Occipital lobe (tissue), 2 donors: Measurements from ENCODE around the gene CCN6. TPM values are rescaled to one million over a fixed set of nuclear protein-coding genes. Genes with fewer than 3 reads are reported as not detected.
"Not testable (repeated sequence)": the region's sequence is repeated elsewhere in the genome, so short reads cannot be mapped to it uniquely, and the experiment has no call there.

Experiments
- DNase-seq: peaks from one replicate; lab custom pipeline; 2025; lab: John Stamatoyannopoulos, UW
- total RNA-seq: library from RNA; depleted of rRNA; stranded (reverse); fragments of >200 nt; gene quantifications from one replicate; pipeline ENCODE4 v1.2.3, GENCODE V29; 2014

Gene CCN6
- total RNA-seq, 1 donor from 2014 or later, result not detected

DNA sequence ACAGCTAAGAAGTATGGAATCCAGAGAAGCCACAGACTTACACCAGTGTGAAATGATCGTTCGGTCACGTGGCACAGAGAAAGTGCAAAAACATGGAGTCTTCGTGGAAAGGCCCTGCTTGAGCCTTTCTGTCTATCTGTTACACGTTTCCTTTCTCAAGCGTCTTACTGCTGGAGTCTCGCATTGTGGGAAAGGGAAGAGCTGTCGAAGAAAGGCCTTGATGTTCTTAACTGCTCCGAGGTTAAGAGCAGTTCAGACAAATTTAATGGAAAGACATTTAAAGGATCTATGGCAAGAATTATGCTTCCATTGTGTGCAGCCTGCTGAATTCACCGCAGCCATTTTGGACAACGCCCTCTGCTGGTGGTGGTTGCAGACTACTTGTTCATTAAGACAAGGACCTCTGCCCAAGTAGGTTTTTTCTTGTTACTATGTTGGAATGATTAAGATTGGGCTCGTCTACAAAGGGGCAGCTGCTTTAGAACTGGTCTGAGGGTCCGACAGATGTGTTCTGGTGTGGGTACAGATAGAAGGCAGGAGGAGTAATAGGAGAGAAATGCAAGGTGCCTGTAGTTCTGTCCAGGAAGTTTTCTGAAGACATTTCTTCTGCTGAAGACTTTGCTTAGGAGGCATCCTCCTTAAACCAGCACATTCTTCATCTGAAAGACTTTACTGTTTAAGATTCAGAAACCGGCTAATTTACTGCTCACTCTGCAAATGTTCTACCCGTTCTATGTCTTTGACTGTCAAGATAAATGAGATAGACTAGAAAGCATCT is 24.7 kb upstream of the CCN6 start:
- no peak for DNase-seq

GRCh38 chr6:112030206-112030960 is 23.5 kb upstream of the CCN6 start:
- no peak for DNase-seq

- DNase-seq, result no peak
These were observed 22.8 kb upstream of the CCN6 start for GRCh38 chr6:112030961-112031660.

DNA sequence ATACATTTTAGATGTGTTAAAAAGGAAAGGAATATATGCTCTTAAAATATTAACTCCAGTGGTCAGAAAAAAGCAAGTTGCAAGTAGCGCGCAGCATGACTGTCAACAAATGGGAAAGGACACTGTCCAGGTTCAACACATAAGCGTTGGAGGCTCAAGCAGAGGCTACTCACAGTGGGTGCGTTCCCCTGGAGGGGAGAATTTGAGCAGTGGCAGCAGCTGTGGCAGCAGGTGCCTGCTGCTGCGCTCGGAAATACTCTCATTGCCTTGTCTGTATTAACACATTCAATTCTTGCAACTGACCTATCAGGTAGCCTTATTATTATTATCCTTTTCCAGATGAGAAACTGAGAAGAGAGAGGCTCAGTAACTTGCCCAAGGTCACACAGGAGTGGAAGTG is 21.9 kb upstream of the CCN6 start:
- no peak for DNase-seq

- DNase-seq, result no peak
These were observed 21.2 kb upstream of the CCN6 start for GRCh38 chr6:112032728-112033127.

GRCh38 chr6:112033791-112034615 is 19.9 kb upstream of the CCN6 start:
- no peak for DNase-seq

- no peak for DNase-seq
These were observed 19.3 kb upstream of the CCN6 start for GRCh38 chr6:112034616-112034995.

- DNase-seq, result no peak
These were observed 17.7 kb upstream of the CCN6 start for GRCh38 chr6:112036088-112036637.

DNA sequence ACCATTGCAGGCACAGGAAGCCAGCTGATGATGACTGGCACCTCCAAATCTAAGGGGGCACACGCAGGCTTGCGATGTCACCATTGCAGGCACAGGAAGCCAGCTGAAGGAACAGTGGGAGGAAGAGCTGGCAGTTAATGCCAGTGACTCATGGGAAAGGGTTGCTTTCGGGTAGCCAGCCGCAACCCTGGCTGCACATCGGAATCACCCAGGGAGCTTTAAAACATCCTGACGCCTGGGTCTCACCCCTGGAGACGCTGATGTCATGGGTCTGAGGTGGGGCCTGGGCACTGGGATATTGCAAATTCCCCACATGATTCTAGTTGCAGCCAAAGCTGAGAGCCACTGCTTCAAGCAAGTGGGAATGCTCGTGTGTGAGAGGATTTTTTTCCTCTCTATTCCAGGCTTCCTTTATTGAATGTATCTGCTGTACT is 16.1 kb upstream of the CCN6 start:
- DNase-seq, result peak; percentile 33

DNA sequence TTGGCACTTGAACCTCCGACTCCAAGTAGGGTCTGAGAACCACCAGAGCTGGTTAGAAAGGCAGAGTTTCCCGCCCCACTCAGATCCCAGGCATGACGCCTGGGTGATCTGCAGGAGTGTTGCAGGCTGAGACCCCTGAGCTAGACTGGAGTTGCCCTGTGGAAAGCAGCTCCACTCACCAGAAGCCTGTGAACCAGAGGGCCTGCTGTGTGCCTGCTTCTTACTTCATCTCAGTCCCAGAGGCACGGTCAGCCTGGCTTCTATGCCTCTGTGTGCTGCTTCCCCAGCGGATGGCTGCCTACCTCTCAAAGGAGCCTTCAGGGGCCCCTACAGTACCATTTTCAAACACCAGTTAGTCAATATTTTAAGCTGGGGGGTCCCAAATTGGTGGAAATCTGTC is 15.6 kb upstream of the CCN6 start:
- DNase-seq, result no peak

GRCh38 chr6:112038756-112039430 is 15.0 kb upstream of the CCN6 start:
- DNase-seq, result no peak

GRCh38 chr6:112039431-112039770 is 14.5 kb upstream of the CCN6 start:
- no peak for DNase-seq

DNA sequence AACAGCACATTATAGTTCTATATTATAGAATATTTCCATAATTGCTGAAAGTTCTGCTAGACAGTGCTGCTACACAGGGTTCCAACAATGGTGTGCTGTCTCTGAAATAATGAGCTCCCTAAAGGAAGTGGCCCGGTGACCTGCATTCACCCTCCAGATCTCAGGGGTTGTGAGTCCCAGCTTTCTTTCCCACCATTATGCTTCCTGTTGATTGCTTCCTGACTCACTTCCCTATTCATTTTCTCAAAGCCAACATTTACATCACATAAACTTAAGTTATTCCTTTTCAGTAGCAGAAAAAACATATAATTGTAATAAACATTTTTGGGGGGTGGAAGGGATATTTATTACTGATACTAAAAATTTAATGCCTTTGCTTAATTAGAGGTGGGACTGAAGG is 12.9 kb upstream of the CCN6 start:
- DNase-seq, result no peak

GRCh38 chr6:112041535-112041934 is 12.4 kb upstream of the CCN6 start:
- no peak for DNase-seq

GRCh38 chr6:112043032-112044007 is 10.6 kb upstream of the CCN6 start:
- DNase-seq, result peak; percentile 84

DNA sequence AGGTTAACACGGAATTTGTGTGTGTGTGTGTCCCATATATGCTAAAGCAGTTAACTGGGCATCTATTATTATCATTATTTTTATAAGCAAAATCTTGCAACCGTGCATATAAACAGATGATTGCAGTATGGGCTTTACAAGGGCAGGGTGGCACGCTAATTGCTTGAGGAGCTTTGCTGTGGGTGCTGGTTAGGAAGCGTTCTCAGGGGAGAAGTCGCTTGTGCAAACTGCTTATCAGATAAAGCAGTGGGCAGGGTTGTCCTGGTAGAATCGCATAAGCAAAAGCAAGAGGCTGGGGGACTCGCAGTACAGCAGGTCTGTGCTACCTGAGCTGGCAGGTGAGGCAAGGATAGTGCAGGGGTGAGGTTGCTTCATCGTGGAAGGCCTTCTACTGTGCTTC is 9.7 kb upstream of the CCN6 start:
- no peak for DNase-seq

DNA sequence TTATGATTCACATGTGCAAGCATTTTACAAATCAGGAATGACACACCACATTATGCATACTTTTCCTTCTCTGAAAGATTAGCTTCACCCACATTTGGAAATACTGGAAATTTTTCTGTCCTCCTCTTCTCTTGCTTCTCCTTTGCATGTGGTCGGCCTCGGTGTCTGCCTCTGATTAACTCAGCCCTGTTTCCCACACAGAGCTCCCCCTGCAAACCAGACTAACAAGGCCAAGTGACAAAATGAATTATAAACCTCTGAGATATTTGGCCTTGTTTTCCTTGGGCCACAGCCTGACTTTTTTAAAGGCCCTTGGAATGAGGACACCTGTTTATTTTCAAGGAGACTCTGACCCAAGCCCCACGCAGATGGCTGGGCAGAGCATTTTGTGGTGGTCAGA is 9.0 kb upstream of the CCN6 start:
- DNase-seq, result no peak

DNA sequence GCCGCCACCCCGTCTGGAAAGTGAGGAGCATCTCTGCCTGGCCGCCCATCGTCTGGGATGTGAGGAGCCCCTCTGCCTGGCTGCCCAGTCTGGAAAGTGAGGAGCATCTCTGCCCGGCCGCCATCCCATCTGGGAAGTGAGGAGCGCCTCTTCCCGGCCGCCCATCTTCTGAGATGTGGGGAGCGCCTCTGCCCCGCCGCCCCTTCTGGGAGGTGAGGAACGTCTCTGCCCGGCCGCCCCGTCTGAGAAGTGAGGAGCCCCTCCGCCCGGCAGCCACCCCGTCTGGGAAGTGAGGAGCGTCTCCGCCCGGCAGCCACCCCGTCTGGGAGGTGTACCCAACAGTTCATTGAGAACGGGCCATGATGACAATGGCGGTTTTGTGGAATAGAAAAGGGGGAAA is 6.4 kb upstream of the CCN6 start:
- DNase-seq, result not testable (repeated sequence)

GRCh38 chr6:112049026-112049799 is 4.7 kb upstream of the CCN6 start:
- DNase-seq, result no peak
